Mammary epithelial cell (primary cell): ENCODE results near the gene SH3D19.

Experiments
- CTCF ChIP-seq, 2 donors: IDR thresholded peaks in 1 of 2; conservative IDR thresholded peaks in 1 of 2; 2 replicates each; pipeline ENCODE4 v1.5.1; 2011 to 2012; ENCODE audit warnings: inconsistent platforms in 2 of 2, low read length in 2 of 2, mild to moderate bottlenecking in 2 of 2, control low read depth in 1 of 2, low read depth in 1 of 2; ENCODE audit not compliant: insufficient read depth in 1 of 2; ENCODE audit errors: extremely low read depth in 1 of 2
- EZH2 ChIP-seq: IDR thresholded peaks from 2 replicates; pipeline ENCODE4 v1.6.1; 2012; ENCODE audit warnings: low read length, inconsistent platforms, borderline replicate concordance

DNA sequence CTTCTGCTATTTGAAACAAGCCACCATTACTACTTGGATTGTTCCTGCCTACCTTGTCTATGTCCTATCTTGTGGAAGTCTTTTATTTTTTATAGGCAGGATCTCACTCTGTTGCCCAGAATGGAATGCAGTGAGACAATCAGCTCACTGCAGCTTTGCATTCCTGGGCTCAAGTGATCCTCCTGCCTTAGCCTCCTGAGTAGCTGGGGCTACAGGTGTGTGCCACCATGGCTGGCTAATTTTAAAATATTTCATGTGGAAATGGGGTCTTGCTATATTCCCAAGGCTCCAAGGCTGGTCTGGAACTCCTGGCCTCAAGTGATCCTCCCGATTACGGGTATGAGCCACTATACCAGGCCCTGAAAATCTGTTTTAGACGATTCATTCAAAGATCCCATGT is 218.3 kb downstream of the SH3D19 start:
- TF ChIP-seq CTCF (conservative IDR thresholded peaks at IDR 0.05 in 1 of 2, IDR thresholded peaks at IDR 0.05 in 1 of 2; ENCODE audit: extremely low read depth in 1 of 2, insufficient read depth in 1 of 2, low read depth in 1 of 2, low read length in 2 of 2) (no peak), EZH2 (no peak)
